BE2C (cell line): ENCODE data around the gene TNFRSF8.
A peak's percentile ranks its signal among the peaks of the same experiment; 100 is the strongest.

Source experiments
- DNase-seq: peaks from one replicate; pipeline ENCODE4 v3.0.0-alpha.2; 2020
- H3K27me3 ChIP-seq: fragments of 250-450 bp; sonication (Bioruptor Pico); 2 replicates; pipeline ENCODE4 v1.5.1; 2020; ENCODE audit warnings: mild to moderate bottlenecking
- H3K36me3 ChIP-seq: fragments of 250-450 bp; sonication (Bioruptor Pico); 2 replicates; pipeline ENCODE4 v1.5.1; 2020; ENCODE audit warnings: mild to moderate bottlenecking
- H3K4me1 ChIP-seq: fragments of 250-450 bp; sonication (Bioruptor Pico); 2 replicates; pipeline ENCODE4 v1.5.1; 2020
- H3K4me3 ChIP-seq: 2 replicates; pipeline ENCODE4 v1.5.1; 2011; ENCODE audit warnings: low read depth, low read length
- H3K9me3 ChIP-seq: fragments of 250-450 bp; sonication (Bioruptor Pico); 2 replicates; pipeline ENCODE4 v1.5.1; 2020
- CTCF ChIP-seq: IDR thresholded peaks from 2 replicates; pipeline ENCODE4 v1.5.1; 2012; ENCODE audit warnings: mild to moderate bottlenecking, low read depth, low read length

TNFRSF8 gene

GRCh38 chr1:12161662-12162458, 98.8 kb downstream of the TNFRSF8 start:
- DNase-seq = peak; percentile 33
- Histone ChIP-seq H3K27me3 (peaks cover under 1% of the 10 kb centered on the region; the same call in 1 of the 2 replicates), H3K9me3 (no peaks in the 10 kb centered on the region), H3K4me1 (0 out of 2 replicates have a peak, but pooled peaks cover 3% of the 10 kb centered on the region), H3K4me3 (no peak overlapping the region), H3K36me3 (no peaks in the 10 kb centered on the region)
- no peak for TF ChIP-seq CTCF

- H3K36me3 ChIP-seq = no peaks in the 10 kb centered on the region
- peaks cover 6% of the 10 kb centered on the region; the same call in 1 of the 2 replicates for H3K27me3 ChIP-seq
- no peaks in the 10 kb centered on the region for H3K9me3 ChIP-seq
- H3K4me1 ChIP-seq = 0 out of 2 replicates have a peak, but pooled peaks cover 3% of the 10 kb centered on the region
- no peak overlapping the region for H3K4me3 ChIP-seq
- DNase-seq = no peak
- no peak for TF ChIP-seq CTCF
Measured at GRCh38 chr1:12162459-12163137, 99.5 kb downstream of the TNFRSF8 start.

- no peak for TF ChIP-seq CTCF
- Histone ChIP-seq H3K4me1 (0 out of 2 replicates have a peak, but pooled peaks cover 3% of the 10 kb centered on the region), H3K9me3 (no peaks in the 10 kb centered on the region), H3K4me3 (no peak overlapping the region), H3K27me3 (peaks cover 6% of the 10 kb centered on the region; the same call in 1 of the 2 replicates), H3K36me3 (no peaks in the 10 kb centered on the region)
- no peak for DNase-seq
Measured at GRCh38 chr1:12163210-12163609, 100.1 kb downstream of the TNFRSF8 start.

GRCh38 chr1:12164210-12164609, 101.1 kb downstream of the TNFRSF8 start:
- no peak for TF ChIP-seq CTCF
- H3K9me3 ChIP-seq = no peaks in the 10 kb centered on the region
- DNase-seq = no peak
- H3K27me3 ChIP-seq = peaks cover 6% of the 10 kb centered on the region; the same call in 1 of the 2 replicates
- H3K36me3 ChIP-seq = no peaks in the 10 kb centered on the region
- no peak overlapping the region for H3K4me3 ChIP-seq
- 0 out of 2 replicates have a peak, but pooled peaks cover 3% of the 10 kb centered on the region for H3K4me1 ChIP-seq

GRCh38 chr1:12165342-12165741, 102.2 kb downstream of the TNFRSF8 start:
- H3K4me1 ChIP-seq = 0 out of 2 replicates have a peak, but pooled peaks cover 3% of the 10 kb centered on the region
- peaks cover 6% of the 10 kb centered on the region; the same call in 1 of the 2 replicates for H3K27me3 ChIP-seq
- no peak for DNase-seq
- no peaks in the 10 kb centered on the region for H3K36me3 ChIP-seq
- no peaks in the 10 kb centered on the region for H3K9me3 ChIP-seq
- no peak for TF ChIP-seq CTCF
- no peak overlapping the region for H3K4me3 ChIP-seq
